Right kidney (tissue), 1 donor: ENCODE measurements around the gene WNT5A.

ENCODE experiments used
- DNase-seq: peaks from one replicate; pipeline ENCODE4 v3.0.0-alpha.2; 2016

Gene WNT5A

DNA sequence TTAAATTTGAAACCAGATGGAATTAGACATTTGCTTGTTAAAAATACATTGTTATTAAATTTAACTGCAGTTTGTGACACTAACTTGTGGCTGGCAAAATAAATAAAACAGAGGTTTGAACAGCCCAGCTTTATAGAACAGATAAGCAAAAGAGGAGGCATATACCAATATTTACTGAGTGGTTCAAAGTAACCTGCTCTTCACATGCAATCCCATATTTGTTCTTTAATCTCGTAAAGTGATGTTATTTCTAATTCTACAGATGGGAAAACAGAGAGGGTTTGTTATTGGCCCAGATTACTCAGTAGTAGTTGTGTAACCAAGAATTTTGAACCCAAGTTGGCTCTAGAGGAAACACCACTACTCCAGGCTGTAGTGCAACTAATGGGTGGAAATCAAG lies 37.6 kb downstream of the WNT5A start:
- no peak for DNase-seq

DNA sequence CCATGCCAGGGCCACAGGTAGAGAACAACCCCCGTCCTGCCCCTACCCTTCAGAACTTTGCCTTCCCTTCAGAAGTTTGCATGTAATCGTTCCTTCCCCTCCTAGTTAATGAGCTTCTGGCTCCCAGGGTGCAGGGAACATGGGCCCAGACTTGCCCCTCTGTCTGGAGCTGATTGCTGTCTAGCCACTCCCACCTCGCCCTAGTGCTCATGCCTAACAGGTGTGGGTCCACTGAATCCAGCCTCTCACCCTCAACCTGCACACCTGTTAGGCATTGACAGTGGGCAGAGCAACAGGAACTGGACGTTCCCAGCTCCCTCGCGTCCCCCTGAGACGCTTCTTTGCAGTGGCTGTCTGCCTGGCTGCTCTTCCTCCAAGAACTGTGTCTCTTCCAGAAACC lies 40.3 kb downstream of the WNT5A start:
- peak; percentile 34 for DNase-seq

- peak; percentile 46 for DNase-seq
Measured at GRCh38 chr3:55445551-55445950, 41.6 kb downstream of the WNT5A start.

DNA sequence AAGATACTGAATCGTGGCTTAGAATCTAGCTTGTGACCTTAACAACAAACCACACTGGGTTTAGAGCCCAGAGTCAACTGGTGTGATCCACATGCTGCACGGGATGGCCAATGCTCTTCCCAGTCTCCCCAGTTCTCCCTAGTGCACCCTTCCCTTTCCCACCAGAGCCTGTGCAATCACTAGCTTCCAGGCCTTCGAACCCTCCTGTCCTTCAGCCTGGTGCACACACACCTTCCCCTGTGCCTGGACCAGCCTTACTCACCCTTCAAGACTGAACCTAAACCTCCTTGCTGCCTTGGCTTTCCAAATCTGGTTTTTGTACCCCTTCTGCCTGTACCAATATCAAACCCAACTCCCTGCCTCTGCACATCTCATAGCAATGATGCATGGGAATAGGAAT lies 43.8 kb downstream of the WNT5A start:
- no peak for DNase-seq

- no peak for DNase-seq
Measured at GRCh38 chr3:55442861-55443260, 44.2 kb downstream of the WNT5A start.

DNA sequence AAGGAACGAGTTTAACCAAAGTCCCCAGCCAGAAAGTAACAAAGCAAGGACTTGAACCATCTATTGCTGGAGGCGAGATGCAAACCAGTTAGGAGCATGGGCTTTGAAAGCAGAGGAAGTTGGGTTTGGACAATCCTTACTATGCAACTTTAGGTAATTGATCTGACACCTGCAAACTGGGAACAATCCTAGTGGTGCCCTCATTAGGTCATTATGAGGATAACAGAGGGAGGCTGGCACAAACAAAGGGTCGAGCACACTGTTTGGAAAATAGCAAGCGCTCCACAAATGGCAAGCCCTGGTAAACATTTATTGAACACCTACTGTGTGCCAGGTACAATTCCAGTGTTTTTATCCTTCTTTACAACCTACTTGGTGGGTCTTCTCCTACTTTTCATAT lies 45.6 kb downstream of the WNT5A start:
- no peak for DNase-seq

- DNase-seq, result no peak
Measured at GRCh38 chr3:55440104-55440708, 46.9 kb downstream of the WNT5A start.

DNA sequence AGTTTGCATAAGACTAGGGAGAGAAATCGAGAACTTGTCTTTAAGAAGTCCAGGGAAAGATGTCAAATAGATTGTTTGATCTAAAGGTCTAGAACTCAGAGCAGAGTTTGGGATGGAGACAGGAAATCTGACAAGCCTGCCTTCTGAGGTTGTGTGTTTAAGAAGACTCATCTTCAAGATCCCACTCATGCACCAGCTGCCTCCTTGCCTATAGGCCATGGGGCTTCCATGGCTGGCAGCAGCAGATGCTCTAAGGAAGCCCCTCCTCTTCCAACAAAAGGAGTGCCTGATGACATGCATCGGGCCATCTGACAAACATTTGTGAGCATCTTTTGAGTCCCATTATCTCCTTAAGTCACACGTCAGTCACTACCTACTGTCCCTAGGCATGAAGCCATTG lies 47.4 kb downstream of the WNT5A start:
- no peak for DNase-seq

DNA sequence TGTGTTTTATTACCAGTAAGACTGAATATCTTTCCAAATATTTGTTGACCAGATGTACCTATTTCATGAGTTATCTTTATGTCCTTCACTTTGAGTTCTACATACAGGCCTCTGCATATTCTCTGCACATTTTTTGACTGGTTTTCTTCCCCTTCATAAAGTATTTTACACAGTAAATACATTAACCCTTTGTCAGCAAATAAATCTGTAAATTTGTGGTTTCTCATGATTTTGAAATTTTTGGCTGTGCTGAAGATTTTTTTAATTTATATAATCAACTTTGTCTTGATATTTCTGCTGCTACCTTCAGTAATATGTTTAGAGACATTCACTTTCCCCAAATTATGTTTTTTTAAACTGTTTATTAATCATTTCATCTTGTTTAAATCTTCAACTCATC lies 50.5 kb downstream of the WNT5A start:
- DNase-seq, result no peak

GRCh38 chr3:55435491-55435890 lies 51.6 kb downstream of the WNT5A start:
- DNase-seq, result no peak

DNA sequence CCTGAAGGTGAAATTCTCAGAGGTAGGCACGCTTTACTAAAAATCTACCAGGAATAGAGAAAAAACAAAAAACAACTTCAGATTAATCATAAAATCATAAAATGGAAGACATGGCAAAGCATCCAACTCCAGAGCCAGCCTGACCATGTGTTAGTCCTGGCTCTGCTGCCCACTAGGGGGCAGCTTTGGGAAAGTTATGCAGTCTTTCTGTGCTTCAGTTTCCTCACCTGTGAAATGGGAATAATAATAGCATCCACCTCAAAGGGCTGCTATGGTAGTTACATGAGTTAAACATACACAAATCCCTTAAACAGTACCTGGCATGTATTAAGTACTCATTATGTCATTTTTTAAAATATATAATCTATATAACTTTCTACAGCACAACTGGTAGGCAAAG lies 52.3 kb downstream of the WNT5A start:
- no peak for DNase-seq

GRCh38 chr3:55431041-55431440 lies 56.1 kb downstream of the WNT5A start:
- DNase-seq, result no peak

GRCh38 chr3:55427739-55428138 lies 59.4 kb downstream of the WNT5A start:
- DNase-seq, result no peak

DNA sequence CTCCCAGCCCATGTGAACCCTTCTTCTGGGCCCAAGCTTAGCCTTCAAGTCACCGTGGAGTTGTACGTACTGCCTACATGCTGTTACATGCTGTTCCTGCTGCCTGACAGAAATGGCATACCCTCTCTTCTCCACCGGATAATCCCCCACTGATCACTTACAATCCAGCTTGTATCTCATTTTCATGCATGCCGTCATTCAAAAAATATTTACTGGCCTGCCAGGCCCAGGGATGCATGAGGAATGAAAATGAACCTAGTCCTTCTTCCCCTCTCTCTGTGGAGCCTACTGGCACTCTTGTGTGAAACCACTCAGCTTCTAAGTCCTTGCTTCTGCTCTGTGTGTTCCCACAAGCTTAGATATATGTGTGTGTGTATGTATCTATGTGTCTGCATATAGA lies 60.6 kb downstream of the WNT5A start:
- DNase-seq, result no peak

DNA sequence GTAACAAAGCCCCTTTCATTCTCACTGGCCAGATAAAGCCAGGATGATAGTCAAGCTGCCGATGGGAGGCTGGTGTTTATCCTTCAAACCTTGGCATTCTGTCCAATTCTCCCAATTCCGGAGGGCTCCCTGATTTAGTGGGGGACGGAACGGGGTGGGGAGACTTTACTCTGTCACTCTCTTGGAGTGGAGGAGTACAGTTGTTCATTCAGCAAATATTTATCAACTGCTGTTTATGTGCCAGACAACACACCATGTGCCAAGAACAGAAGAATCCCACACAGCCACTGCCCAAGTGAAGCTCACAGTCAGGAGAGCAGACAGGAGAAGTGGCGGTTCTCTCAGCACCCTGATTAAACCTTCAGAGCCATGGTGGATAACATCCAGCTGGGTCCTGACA lies 63.3 kb downstream of the WNT5A start:
- no peak for DNase-seq

GRCh38 chr3:55417211-55417610 lies 69.9 kb downstream of the WNT5A start:
- no peak for DNase-seq

GRCh38 chr3:55416331-55416821 lies 70.7 kb downstream of the WNT5A start:
- no peak for DNase-seq
